HUES6 (cell line): ENCODE results near the gene PTPRU.

ENCODE experiments used
- H3K27ac ChIP-seq: 2 replicates; pipeline ENCODE4 v1.7.0; 2013; ENCODE audit warnings: low read depth, mild to moderate bottlenecking, low read length, inconsistent platforms
- H3K27me3 ChIP-seq: 2 replicates; pipeline ENCODE4 v1.6.1; 2013; ENCODE audit warnings: low read length; ENCODE audit not compliant: control insufficient read depth, insufficient read depth
- H3K36me3 ChIP-seq: 2 replicates; pipeline ENCODE4 v1.6.1; 2013; ENCODE audit warnings: low read length; ENCODE audit not compliant: control insufficient read depth, insufficient read depth
- H3K4me1 ChIP-seq: 2 replicates; pipeline ENCODE4 v1.6.1; 2013; ENCODE audit warnings: low read length; ENCODE audit not compliant: control insufficient read depth, insufficient read depth
- H3K4me3 ChIP-seq: 2 replicates; pipeline ENCODE4 v1.5.1; 2013; ENCODE audit warnings: low read depth, low read length
- H3K9ac ChIP-seq: one replicate; pipeline ENCODE4 v1.6.1; 2013; ENCODE audit warnings: mild to moderate bottlenecking, low read length
- H3K9me3 ChIP-seq: 2 replicates; pipeline ENCODE4 v1.6.1; 2013; ENCODE audit warnings: low read depth, low read length; ENCODE audit not compliant: control insufficient read depth, insufficient read depth

Gene PTPRU

DNA sequence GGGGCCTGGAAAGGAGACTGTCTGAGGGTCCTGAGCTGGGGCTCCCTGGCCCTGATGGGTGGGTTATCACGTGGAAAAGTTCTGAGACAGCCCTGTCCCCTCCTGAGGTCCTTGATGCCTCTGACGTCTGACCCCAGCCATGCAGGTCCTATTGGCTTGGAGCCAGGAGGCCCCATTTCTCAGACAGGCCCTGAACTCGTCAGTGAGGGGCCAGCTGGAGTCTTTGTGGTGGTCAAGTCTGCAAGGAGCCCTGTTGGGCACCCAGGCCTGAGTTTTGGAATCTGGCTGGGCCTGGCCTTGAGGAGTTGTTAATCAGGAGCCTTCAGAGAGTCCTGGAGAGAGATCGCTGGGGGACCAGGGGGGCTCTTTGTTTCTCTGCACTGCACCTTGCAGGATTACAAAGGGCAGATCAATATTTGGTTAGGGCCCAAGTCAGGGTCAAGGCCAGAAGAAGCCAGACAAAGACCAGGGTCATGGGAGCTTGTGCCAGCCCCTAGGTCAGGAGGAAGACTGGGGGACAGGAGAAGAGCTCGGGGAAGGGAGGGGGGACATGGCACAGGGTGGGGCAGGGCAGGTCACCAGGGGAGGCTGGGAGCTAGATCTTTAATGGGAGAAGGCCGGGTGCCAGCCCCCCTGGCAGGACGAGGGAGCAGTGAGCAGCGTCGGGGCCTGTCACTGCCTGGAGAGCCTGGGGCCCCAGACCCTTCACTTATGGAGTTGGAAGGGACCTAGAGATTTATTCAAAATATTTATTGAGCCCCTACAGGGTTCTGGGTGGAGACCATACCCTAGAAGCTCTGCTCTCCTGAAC, 83.2 kb downstream of the PTPRU start:
- H3K27ac ChIP-seq = no peak overlapping the region
- H3K4me1 ChIP-seq = 0 out of 2 replicates have a peak, but pooled peaks cover 3% of the 10 kb centered on the region
- H3K9ac ChIP-seq = no peak overlapping the region
- H3K27me3 ChIP-seq = no peaks in the 10 kb centered on the region
- H3K4me3 ChIP-seq = no peak overlapping the region
- H3K9me3 ChIP-seq = no peaks in the 10 kb centered on the region
- H3K36me3 ChIP-seq = peaks cover 29% of the 10 kb centered on the region

DNA sequence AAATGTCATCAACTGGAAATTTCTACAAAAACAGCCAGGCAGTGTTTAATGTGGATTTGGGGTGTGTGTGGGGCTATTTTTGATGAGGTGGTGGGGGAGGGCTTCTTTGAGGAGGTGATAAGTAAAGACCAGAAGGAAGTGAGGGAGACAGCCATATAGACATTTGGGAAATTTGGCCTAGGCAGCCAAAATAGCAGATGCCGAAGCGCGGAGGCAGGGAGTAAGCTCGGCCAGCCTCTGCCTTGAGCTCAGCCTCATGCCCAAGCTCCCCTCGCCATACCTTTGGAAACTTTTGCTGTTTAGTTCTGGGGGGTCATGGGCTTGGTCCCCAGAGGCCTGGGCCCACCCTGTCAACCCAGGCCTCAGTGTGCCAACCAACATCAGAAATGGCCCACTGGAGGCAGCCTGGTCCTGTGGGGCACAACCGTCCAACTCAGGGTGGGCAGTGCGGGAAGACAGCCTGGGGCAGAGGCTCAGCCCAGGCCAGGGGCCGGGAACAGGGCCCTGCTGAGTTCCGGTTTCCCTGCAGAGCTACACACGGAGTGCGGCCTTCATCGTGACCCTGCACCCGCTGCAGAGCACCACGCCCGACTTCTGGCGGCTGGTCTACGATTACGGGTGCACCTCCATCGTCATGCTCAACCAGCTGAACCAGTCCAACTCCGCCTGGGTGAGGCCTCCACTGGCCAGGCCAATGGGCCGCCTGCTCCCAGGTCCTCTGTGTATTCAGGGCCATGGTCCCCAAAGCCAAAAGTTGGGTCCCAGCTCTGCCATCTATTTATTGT, 84.0 kb downstream of the PTPRU start:
- Histone ChIP-seq H3K27me3 (no peaks in the 10 kb centered on the region), H3K4me3 (no peak overlapping the region), H3K36me3 (peaks cover 22% of the 10 kb centered on the region), H3K9ac (no peak overlapping the region), H3K9me3 (no peaks in the 10 kb centered on the region), H3K27ac (no peak overlapping the region), H3K4me1 (peaks cover 6% of the 10 kb centered on the region)

DNA sequence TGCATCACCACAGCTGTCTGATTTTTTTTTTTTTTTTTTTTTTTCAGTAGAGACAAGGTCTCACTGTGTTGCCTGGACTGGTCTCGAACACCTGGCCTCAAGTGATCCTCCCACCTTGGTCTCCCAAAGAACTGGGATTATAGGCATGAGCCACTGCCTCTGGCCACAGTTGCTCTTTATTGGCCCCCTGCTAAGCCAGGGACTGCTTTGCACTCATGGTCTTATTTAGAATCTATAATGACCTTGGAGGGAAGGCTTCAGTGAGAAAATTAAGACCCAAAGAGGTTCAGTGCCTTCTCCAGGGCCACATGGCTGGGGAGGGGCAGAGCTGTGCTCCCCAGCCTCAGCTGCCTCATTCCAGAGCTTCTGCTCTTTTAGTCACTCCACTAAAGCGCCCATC, 84.9 kb downstream of the PTPRU start:
- Histone ChIP-seq H3K4me3 (no peak overlapping the region), H3K27me3 (no peaks in the 10 kb centered on the region), H3K9ac (no peak overlapping the region), H3K27ac (no peak overlapping the region), H3K9me3 (no peaks in the 10 kb centered on the region), H3K36me3 (peaks cover 18% of the 10 kb centered on the region), H3K4me1 (peaks cover 12% of the 10 kb centered on the region)

DNA sequence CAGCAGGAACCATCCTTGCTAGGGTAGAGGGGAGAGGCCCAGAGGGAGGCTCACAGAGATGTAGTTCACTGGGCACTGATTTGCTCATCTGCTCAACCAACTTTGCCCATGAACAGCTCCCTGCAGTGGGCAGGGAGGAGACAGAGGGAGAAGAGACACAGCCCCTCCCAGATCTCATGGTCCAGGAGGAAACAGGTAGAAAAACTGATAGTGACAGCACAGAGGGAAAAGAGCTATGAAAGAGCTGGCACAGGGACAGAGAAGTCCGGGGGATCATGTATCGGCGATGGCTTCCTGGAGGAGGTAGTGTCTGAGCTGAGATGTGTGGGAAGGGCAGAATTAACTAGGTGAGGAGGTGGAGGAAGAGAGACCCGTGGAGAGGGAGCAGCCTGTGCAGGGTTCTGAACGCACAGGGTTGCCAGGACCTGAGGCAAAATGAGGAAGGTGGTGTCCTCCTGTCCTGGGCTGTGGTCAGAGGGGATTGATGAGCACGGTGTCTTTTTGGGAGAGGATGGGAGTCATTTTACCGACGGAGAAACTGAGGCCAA, 85.9 kb downstream of the PTPRU start:
- Histone ChIP-seq H3K27me3 (no peaks in the 10 kb centered on the region), H3K36me3 (peaks cover 20% of the 10 kb centered on the region), H3K4me3 (no peak overlapping the region), H3K27ac (no peak overlapping the region), H3K4me1 (peaks cover 12% of the 10 kb centered on the region), H3K9me3 (no peaks in the 10 kb centered on the region), H3K9ac (no peak overlapping the region)

DNA sequence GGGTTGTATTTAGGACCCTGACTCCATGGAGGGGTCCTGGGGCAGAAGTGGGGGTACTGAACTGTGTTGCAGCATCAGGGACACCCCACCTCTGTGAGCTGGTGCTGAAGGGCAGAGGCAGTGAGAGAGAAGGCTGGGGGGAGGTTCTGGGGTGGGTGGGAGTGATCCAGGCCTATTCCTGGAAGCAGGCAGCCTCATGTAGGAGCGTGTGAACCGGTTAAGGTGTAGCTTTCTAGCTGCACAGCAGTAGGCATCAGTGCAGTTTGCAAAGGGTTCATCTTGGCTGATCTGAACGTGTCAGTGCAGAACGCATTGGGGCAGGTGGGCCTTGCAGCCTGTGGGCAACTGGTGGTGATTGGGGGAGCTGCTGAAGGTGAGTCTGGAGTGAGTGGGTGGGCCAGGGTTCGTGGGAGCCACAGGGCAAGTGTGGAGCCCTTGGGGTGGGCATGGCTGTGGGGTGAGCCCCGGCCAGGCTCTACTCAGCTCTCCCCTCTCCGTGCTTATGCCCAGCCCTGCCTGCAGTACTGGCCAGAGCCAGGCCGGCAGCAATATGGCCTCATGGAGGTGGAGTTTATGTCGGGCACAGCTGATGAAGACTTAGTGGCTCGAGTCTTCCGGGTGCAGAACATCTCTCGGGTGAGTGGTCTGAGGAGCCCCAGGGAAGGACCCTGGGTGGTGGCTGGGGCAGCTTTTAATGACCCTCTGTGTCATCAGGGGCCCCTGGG, 86.7 kb downstream of the PTPRU start:
- H3K27ac ChIP-seq = no peak overlapping the region
- H3K9me3 ChIP-seq = no peaks in the 10 kb centered on the region
- no peak overlapping the region for H3K4me3 ChIP-seq
- no peak overlapping the region for H3K9ac ChIP-seq
- no peaks in the 10 kb centered on the region for H3K27me3 ChIP-seq
- peaks cover 19% of the 10 kb centered on the region; the same call in 1 of the 2 replicates for H3K36me3 ChIP-seq
- peaks cover 12% of the 10 kb centered on the region for H3K4me1 ChIP-seq

DNA sequence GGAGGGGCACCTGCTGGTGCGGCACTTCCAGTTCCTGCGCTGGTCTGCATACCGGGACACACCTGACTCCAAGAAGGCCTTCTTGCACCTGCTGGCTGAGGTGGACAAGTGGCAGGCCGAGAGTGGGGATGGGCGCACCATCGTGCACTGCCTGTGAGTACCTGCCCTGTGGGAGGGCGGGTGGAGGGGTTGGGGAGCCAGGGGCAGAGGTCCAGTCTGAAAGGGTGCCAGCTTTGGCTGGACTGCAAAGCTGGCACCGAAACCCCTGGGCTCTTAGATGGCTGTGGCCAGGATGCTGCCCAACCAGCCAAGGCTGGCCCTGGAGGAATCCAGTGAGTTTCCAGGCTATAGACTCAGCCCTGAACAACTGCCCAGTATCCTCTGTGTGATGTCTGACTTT, 87.3 kb downstream of the PTPRU start:
- H3K9ac ChIP-seq = no peak overlapping the region
- H3K4me1 ChIP-seq = peaks cover 12% of the 10 kb centered on the region
- H3K27me3 ChIP-seq = no peaks in the 10 kb centered on the region
- no peak overlapping the region for H3K27ac ChIP-seq
- H3K9me3 ChIP-seq = no peaks in the 10 kb centered on the region
- no peak overlapping the region for H3K4me3 ChIP-seq
- peaks cover 19% of the 10 kb centered on the region; the same call in 1 of the 2 replicates for H3K36me3 ChIP-seq

DNA sequence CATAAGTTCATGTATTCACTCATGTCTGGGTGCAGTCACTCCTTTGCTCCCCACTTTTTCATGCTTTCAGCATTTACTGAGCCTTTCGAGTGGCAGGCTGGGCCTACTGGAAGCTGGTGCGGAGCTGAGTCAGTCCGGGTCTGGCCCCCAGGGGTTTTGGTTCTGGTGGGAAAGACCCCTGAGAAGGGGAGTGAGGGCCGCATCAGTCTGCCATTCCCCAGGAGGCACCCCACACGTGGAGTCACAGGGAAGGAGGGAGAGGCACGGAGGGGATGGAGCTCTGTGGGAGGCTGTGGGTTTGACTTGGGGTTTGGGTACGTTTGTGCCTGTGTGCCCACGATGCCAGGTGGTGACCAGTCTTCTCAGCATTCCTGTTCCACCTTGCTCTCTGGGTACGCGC, 87.9 kb downstream of the PTPRU start:
- H3K27ac ChIP-seq = no peak overlapping the region
- H3K4me1 ChIP-seq = peaks cover 12% of the 10 kb centered on the region
- peaks cover 19% of the 10 kb centered on the region; the same call in 1 of the 2 replicates for H3K36me3 ChIP-seq
- H3K27me3 ChIP-seq = no peaks in the 10 kb centered on the region
- H3K4me3 ChIP-seq = no peak overlapping the region
- H3K9me3 ChIP-seq = no peaks in the 10 kb centered on the region
- no peak overlapping the region for H3K9ac ChIP-seq

DNA sequence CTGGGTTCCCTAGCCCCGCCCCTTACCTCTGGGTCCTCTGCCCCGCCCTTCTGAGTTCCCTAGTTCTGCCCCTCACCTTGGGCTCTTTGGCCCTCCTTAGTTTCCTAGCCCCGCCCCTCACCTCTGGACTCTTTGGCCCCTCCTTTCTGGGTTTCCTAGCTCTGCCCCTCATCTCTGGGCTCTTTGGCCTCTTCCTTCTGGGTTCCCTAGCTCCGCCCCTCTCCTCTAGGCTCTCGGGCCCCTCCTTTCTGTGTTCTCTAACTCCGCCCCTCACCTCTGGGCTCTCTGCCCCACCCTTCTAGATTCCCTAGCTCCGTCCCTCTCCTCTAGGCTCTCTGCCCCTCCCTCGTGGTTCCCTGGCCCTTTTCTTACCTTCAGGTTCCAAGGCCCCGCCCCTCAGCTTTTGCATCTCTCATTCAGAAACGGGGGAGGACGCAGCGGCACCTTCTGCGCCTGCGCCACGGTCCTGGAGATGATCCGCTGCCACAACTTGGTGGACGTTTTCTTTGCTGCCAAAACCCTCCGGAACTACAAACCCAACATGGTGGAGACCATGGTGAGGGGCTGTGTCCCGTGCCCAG, 88.5 kb downstream of the PTPRU start:
- H3K9me3 ChIP-seq = no peaks in the 10 kb centered on the region
- peaks cover 12% of the 10 kb centered on the region for H3K4me1 ChIP-seq
- H3K27ac ChIP-seq = peak overlapping the region; percentile 63; the same call in 1 of the 2 replicates
- H3K27me3 ChIP-seq = no peaks in the 10 kb centered on the region
- H3K9ac ChIP-seq = peak overlapping the region; percentile 56
- H3K36me3 ChIP-seq = peaks cover 19% of the 10 kb centered on the region; the same call in 1 of the 2 replicates
- H3K4me3 ChIP-seq = peak overlapping the region; percentile 54

DNA sequence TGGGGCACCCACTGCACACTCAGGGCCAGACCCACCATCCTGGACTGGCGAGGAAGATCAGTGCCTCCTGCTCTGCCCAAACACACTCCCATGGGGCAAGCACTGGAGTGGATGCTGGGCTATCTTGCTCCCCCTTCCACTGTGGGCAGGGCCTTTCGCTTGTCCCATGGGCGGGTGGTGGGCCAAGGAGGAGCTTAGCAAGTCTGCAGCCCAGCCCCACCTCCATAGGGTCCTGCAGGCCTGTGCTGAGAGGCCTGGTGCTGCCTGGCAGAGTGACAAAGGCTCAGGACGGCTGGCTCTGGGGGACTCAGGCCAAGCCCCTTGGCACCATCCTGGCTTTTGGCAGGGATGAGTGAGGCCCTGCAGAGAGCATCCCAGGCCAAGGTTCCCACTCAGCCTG, 89.4 kb downstream of the PTPRU start:
- H3K9ac ChIP-seq = no peak overlapping the region
- peaks cover 17% of the 10 kb centered on the region; the same call in 1 of the 2 replicates for H3K36me3 ChIP-seq

DNA sequence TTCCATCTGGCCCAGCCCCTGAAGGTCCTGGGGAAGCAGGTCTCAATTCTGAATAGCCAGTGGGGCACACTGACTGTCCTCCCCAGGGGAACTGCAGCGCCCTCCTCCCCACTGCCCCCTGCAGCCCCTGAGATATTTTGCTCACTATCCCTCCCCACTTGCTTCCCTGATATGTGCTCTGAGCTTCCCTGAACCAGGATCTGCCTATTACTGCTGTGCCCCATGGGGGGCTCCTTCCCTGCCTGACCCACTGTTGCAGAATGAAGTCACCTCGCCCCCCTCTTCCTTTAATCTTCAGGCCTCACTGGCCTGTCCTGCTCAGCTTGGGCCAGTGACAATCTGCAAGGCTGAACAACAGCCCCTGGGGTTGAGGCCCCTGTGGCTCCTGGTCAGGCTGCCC, 89.8 kb downstream of the PTPRU start:
- peaks cover 16% of the 10 kb centered on the region; the same call in 1 of the 2 replicates for H3K36me3 ChIP-seq
- H3K4me1 ChIP-seq = peaks cover 12% of the 10 kb centered on the region
- no peaks in the 10 kb centered on the region for H3K27me3 ChIP-seq
- no peak overlapping the region for H3K4me3 ChIP-seq
- no peaks in the 10 kb centered on the region for H3K9me3 ChIP-seq
- no peak overlapping the region for H3K9ac ChIP-seq
- no peak overlapping the region for H3K27ac ChIP-seq

More for the DNA sequence above, 89.4 kb downstream of the PTPRU start:
- Histone ChIP-seq H3K4me3 (peak overlapping the region; percentile 54), H3K27me3 (no peaks in the 10 kb centered on the region), H3K27ac (0 out of 2 replicates have a peak overlapping the region, but pooled peaks have one; percentile 63), H3K9me3 (no peaks in the 10 kb centered on the region), H3K4me1 (peaks cover 12% of the 10 kb centered on the region)
